Measurements from ENCODE around the gene CLPX.
"Not testable (repeated sequence)": the region's sequence is repeated elsewhere in the genome, so short reads cannot be mapped to it uniquely, and the experiment has no call there.

The CLPX gene

GRCh38 chr15:65100442-65100841, 84.7 kb downstream of the CLPX start:
- DNase-seq = no peak

DNA sequence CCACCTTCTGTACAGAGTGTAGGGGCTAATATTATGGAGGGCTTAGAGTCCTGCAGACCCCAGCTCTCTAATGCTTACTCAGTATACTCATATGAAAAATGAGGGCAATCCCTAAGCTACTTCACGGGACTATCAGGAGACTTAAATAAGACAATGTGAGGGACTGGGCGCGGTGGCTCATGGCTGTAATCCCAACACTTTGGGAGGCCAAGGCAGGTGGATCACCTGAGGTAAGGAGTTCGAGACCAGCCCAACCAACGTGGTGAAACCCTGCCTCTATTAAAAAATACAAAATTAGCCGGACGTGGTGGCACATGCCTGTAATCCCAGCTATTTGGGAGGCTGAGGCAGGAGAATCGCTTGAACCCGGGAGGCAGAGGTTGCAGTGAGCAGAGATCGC, 85.3 kb downstream of the CLPX start:
- DNase-seq = not testable (repeated sequence)

DNA sequence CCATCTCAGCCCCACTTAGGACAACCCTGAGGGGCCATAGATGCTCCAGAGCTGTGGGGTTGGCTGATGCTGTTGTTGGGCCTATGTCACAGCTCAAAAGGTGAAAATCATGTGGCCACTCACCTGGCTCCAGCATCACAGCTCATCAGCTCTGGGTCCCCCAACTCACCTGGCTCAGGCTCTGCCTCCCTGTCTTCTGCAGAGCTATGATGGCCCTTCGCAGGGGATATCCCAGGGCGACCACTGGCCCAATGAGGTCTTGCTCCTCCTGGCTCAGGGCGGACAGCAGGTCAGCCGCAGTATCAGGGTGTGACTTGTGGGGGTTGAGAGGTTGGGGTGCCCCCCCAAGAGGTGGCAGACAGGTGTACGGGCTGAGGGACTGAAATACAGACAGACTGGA, 85.8 kb downstream of the CLPX start:
- DNase-seq = no peak

Measured in T-helper 9 cell (primary cell).